ELR (cell line): ENCODE data around the gene NYNRIN.
"Not testable (repeated sequence)": the region's sequence is repeated elsewhere in the genome, so short reads cannot be mapped to it uniquely, and the experiment has no call there.

Source experiments
- DNase-seq: peaks from one replicate; pipeline ENCODE4 v3.0.0-alpha.2; 2015; ENCODE audit warnings: low read depth

Gene NYNRIN

GRCh38 chr14:24431569-24432258 is 32.9 kb downstream of the NYNRIN start:
- peak; percentile 93 for DNase-seq

GRCh38 chr14:24432259-24433131 is 33.7 kb downstream of the NYNRIN start:
- DNase-seq, result peak; percentile 20

- no peak for DNase-seq
Measured at GRCh38 chr14:24434036-24434435, 35.2 kb downstream of the NYNRIN start.

- DNase-seq, result no peak
Measured at GRCh38 chr14:24434676-24435075, 35.9 kb downstream of the NYNRIN start.

GRCh38 chr14:24435192-24435810 is 36.5 kb downstream of the NYNRIN start:
- no peak for DNase-seq

- DNase-seq, result no peak
Measured at GRCh38 chr14:24435998-24436354, 37.2 kb downstream of the NYNRIN start.

GRCh38 chr14:24436355-24437019 is 37.7 kb downstream of the NYNRIN start:
- DNase-seq, result peak; percentile 82

- DNase-seq, result no peak
Measured at GRCh38 chr14:24437020-24437735, 38.4 kb downstream of the NYNRIN start.

GRCh38 chr14:24437736-24438067 is 38.9 kb downstream of the NYNRIN start:
- no peak for DNase-seq

- no peak for DNase-seq
Measured at GRCh38 chr14:24438223-24439097, 39.7 kb downstream of the NYNRIN start.

- DNase-seq, result no peak
Measured at GRCh38 chr14:24439257-24439656, 40.5 kb downstream of the NYNRIN start.

GRCh38 chr14:24439830-24440605 is 41.2 kb downstream of the NYNRIN start:
- DNase-seq, result no peak

GRCh38 chr14:24440606-24441399 is 42.0 kb downstream of the NYNRIN start:
- DNase-seq, result no peak

- DNase-seq, result no peak
Measured at GRCh38 chr14:24441485-24441884, 42.7 kb downstream of the NYNRIN start.

- DNase-seq, result peak; percentile 68
Measured at GRCh38 chr14:24441904-24442239, 43.1 kb downstream of the NYNRIN start.

- DNase-seq, result peak; percentile 98
Measured at GRCh38 chr14:24442240-24443052, 43.6 kb downstream of the NYNRIN start, which contains the start of gene SDR39U1. TSS of gene SDR39U1 (minus strand) at chr14:24442776. CDS start at chr14:24442769, 7 bp downstream.

- peak; percentile 30 for DNase-seq
Measured at GRCh38 chr14:24443053-24443665, 44.4 kb downstream of the NYNRIN start.

- DNase-seq, result not testable (repeated sequence)
Measured at GRCh38 chr14:24450828-24451227, 52.0 kb downstream of the NYNRIN start.
